Activated CD4-positive, alpha-beta T cell treated with anti-CD3 and anti-CD28 coated beads, Interleukin-2, amount 10 ng/mL, durations not matched to agents 7 days and 5 days (primary cell): ENCODE data around the gene HIVEP3. TPM values are rescaled to one million over a fixed set of nuclear protein-coding genes. Genes with fewer than 3 reads are reported as not detected.

Experiments
- CTCF ChIA-PET: fragments of 350-600 bp; sonication (Branson Sonifier 250); formaldehyde crosslinking; loops from one replicate; lab custom pipeline; 2021; ENCODE audit warnings: antibody characterized with exemption; lab: Charles Lee
- POLR2A ChIA-PET: fragments of 350-600 bp; sonication (Branson Sonifier 250); formaldehyde crosslinking; loops from one replicate; lab custom pipeline; 2021; ENCODE audit warnings: antibody characterized with exemption; lab: Charles Lee
- DNase-seq: peaks from one replicate; pipeline ENCODE4 v3.0.0-alpha.2; 2020
- H3K27ac Mint-ChIP-seq: one replicate; pipeline ENCODE4 v1.8.0; 2021; ENCODE audit warnings: mild to moderate bottlenecking, moderate library complexity, mixed read lengths
- H3K27me3 Mint-ChIP-seq: one replicate; pipeline ENCODE4 v1.8.0; 2021; ENCODE audit warnings: mixed read lengths
- H3K36me3 Mint-ChIP-seq: one replicate; pipeline ENCODE4 v1.8.0; 2021; ENCODE audit warnings: low read depth, mixed read lengths
- H3K4me1 Mint-ChIP-seq: one replicate; pipeline ENCODE4 v1.8.0; 2021; ENCODE audit warnings: mixed read lengths
- H3K4me3 Mint-ChIP-seq: one replicate; pipeline ENCODE4 v1.8.0; 2021; ENCODE audit warnings: mild to moderate bottlenecking, moderate library complexity, mixed read lengths
- H3K9me3 Mint-ChIP-seq: one replicate; pipeline ENCODE4 v1.8.0; 2021; ENCODE audit warnings: mixed read lengths
- total RNA-seq, 2 experiments: library from RNA; stranded (reverse); gene quantifications; one replicate each; pipeline ENCODE4 v1.2.3, GENCODE V29; 2021

Gene HIVEP3
- total RNA-seq, 2 experiments from 2014 or later, result 18.4 to 21.5 TPM

- Mint-ChIP-seq H3K27me3 (no peaks in the 10 kb centered on the region), H3K4me3 (no peak overlapping the region), H3K9me3 (no peaks in the 10 kb centered on the region), H3K4me1 (peaks cover 27% of the 10 kb centered on the region), H3K36me3 (no peaks in the 10 kb centered on the region), H3K27ac (no peak overlapping the region)
- ChIA-PET POLR2A (no interaction called here), CTCF (interaction anchor here (1.2 to 1.8 kb wide), 3 partner anchors 9 to 16 kb away, joined by 3 to 7 read pairs (median 5); no protein-coding TSS in a partner anchor)
- no peak for DNase-seq
Measured at GRCh38 chr1:41875487-41875886, 43.2 kb downstream of the HIVEP3 start.

GRCh38 chr1:41874903-41875411, 43.8 kb downstream of the HIVEP3 start:
- peaks cover 29% of the 10 kb centered on the region for H3K4me1 Mint-ChIP-seq
- no peak overlapping the region for H3K4me3 Mint-ChIP-seq
- CTCF ChIA-PET, result interaction anchor here (0.9 to 1.8 kb wide), 4 partner anchors 10 to 301 kb away, joined by 3 to 7 read pairs (median 4); no protein-coding TSS in a partner anchor
- no peaks in the 10 kb centered on the region for H3K27me3 Mint-ChIP-seq
- POLR2A ChIA-PET, result no interaction called here
- no peak for DNase-seq
- no peaks in the 10 kb centered on the region for H3K36me3 Mint-ChIP-seq
- H3K27ac Mint-ChIP-seq, result peak overlapping the region; percentile 33
- no peaks in the 10 kb centered on the region for H3K9me3 Mint-ChIP-seq

- Mint-ChIP-seq H3K9me3 (no peaks in the 10 kb centered on the region), H3K4me1 (peaks cover 30% of the 10 kb centered on the region), H3K27ac (no peak overlapping the region), H3K27me3 (no peaks in the 10 kb centered on the region), H3K36me3 (no peaks in the 10 kb centered on the region), H3K4me3 (no peak overlapping the region)
- DNase-seq, result no peak
- POLR2A ChIA-PET, result no interaction called here
- CTCF ChIA-PET, result interaction anchor here (0.6 to 1.8 kb wide), 6 partner anchors 9 to 411 kb away, joined by 3 to 7 read pairs (median 4); no protein-coding TSS in a partner anchor
Measured at GRCh38 chr1:41874151-41874719, 44.5 kb downstream of the HIVEP3 start.

GRCh38 chr1:41872074-41872473, 46.6 kb downstream of the HIVEP3 start:
- no peaks in the 10 kb centered on the region for H3K27me3 Mint-ChIP-seq
- peaks cover 45% of the 10 kb centered on the region for H3K4me1 Mint-ChIP-seq
- no peak overlapping the region for H3K27ac Mint-ChIP-seq
- POLR2A ChIA-PET, result no interaction called here
- no peaks in the 10 kb centered on the region for H3K36me3 Mint-ChIP-seq
- CTCF ChIA-PET, result interaction anchor here (1.3 kb wide), 1 partner anchor 16 kb away, joined by 3 read pairs; no protein-coding TSS in a partner anchor
- H3K9me3 Mint-ChIP-seq, result no peaks in the 10 kb centered on the region
- H3K4me3 Mint-ChIP-seq, result no peak overlapping the region
- no peak for DNase-seq

GRCh38 chr1:41870076-41870562, 48.6 kb downstream of the HIVEP3 start:
- Mint-ChIP-seq H3K27ac (no peak overlapping the region), H3K4me1 (peaks cover 38% of the 10 kb centered on the region), H3K36me3 (no peaks in the 10 kb centered on the region), H3K9me3 (no peaks in the 10 kb centered on the region), H3K4me3 (no peak overlapping the region), H3K27me3 (no peaks in the 10 kb centered on the region)
- DNase-seq, result no peak
- POLR2A ChIA-PET, result no interaction called here
- CTCF ChIA-PET, result no interaction called here

GRCh38 chr1:41868241-41868998, 50.3 kb downstream of the HIVEP3 start:
- Mint-ChIP-seq H3K4me1 (peaks cover 28% of the 10 kb centered on the region), H3K4me3 (no peak overlapping the region), H3K36me3 (no peaks in the 10 kb centered on the region), H3K9me3 (no peaks in the 10 kb centered on the region), H3K27ac (peak overlapping the region; percentile 37), H3K27me3 (no peaks in the 10 kb centered on the region)
- CTCF ChIA-PET, result interaction anchor here (0.6 to 1.8 kb wide), 5 partner anchors 8 to 295 kb away, joined by 3 to 6 read pairs (median 6); no protein-coding TSS in a partner anchor
- DNase-seq, result peak; percentile 64
- POLR2A ChIA-PET, result interaction anchor here (0.6 kb wide), 1 partner anchor 98 kb away, joined by 3 read pairs; no protein-coding TSS in a partner anchor

- H3K36me3 Mint-ChIP-seq, result peaks cover 2% of the 10 kb centered on the region
- H3K4me1 Mint-ChIP-seq, result peaks cover 49% of the 10 kb centered on the region
- H3K27me3 Mint-ChIP-seq, result no peaks in the 10 kb centered on the region
- no peak overlapping the region for H3K27ac Mint-ChIP-seq
- ChIA-PET POLR2A (no interaction called here), CTCF (interaction anchor here (1.4 to 1.8 kb wide), 2 partner anchors 33 to 50 kb away, joined by 3 to 5 read pairs; no protein-coding TSS in a partner anchor)
- no peak overlapping the region for H3K4me3 Mint-ChIP-seq
- DNase-seq, result no peak
- no peaks in the 10 kb centered on the region for H3K9me3 Mint-ChIP-seq
Measured at GRCh38 chr1:41866285-41866684, 52.4 kb downstream of the HIVEP3 start.

- DNase-seq, result no peak
- CTCF ChIA-PET, result interaction anchor here (0.9 to 2.4 kb wide), 5 partner anchors 9 to 291 kb away, joined by 3 to 11 read pairs (median 6); no protein-coding TSS in a partner anchor
- no peaks in the 10 kb centered on the region for H3K27me3 Mint-ChIP-seq
- peaks cover 50% of the 10 kb centered on the region for H3K4me1 Mint-ChIP-seq
- H3K27ac Mint-ChIP-seq, result no peak overlapping the region
- no peak overlapping the region for H3K4me3 Mint-ChIP-seq
- POLR2A ChIA-PET, result no interaction called here
- no peaks in the 10 kb centered on the region for H3K9me3 Mint-ChIP-seq
- peaks cover 4% of the 10 kb centered on the region for H3K36me3 Mint-ChIP-seq
Measured at GRCh38 chr1:41864471-41865040, 54.2 kb downstream of the HIVEP3 start.

- no peak overlapping the region for H3K27ac Mint-ChIP-seq
- POLR2A ChIA-PET, result no interaction called here
- CTCF ChIA-PET, result interaction anchor here (1.2 to 2.4 kb wide), 4 partner anchors 10 to 290 kb away, joined by 3 to 11 read pairs (median 6); no protein-coding TSS in a partner anchor
- peaks cover 43% of the 10 kb centered on the region for H3K4me1 Mint-ChIP-seq
- H3K27me3 Mint-ChIP-seq, result no peaks in the 10 kb centered on the region
- H3K9me3 Mint-ChIP-seq, result no peaks in the 10 kb centered on the region
- no peak overlapping the region for H3K4me3 Mint-ChIP-seq
- no peak for DNase-seq
- peaks cover 4% of the 10 kb centered on the region for H3K36me3 Mint-ChIP-seq
Measured at GRCh38 chr1:41863718-41864117, 55.0 kb downstream of the HIVEP3 start.

- CTCF ChIA-PET, result interaction anchor here (1.2 kb wide), 2 partner anchors 11 to 26 kb away, joined by 3 to 4 read pairs; no protein-coding TSS in a partner anchor
- Mint-ChIP-seq H3K27ac (peak overlapping the region; percentile 57), H3K4me3 (no peak overlapping the region), H3K9me3 (no peaks in the 10 kb centered on the region), H3K4me1 (peaks cover 32% of the 10 kb centered on the region), H3K36me3 (peaks cover 6% of the 10 kb centered on the region), H3K27me3 (no peaks in the 10 kb centered on the region)
- POLR2A ChIA-PET, result interaction anchor here (0.6 kb wide), 1 partner anchor 137 kb away, joined by 5 read pairs; no protein-coding TSS in a partner anchor
- peak; percentile 48 for DNase-seq
Measured at GRCh38 chr1:41862384-41863221, 56.1 kb downstream of the HIVEP3 start.

GRCh38 chr1:41861535-41862383, 57.0 kb downstream of the HIVEP3 start:
- no peak for DNase-seq
- peaks cover 6% of the 10 kb centered on the region for H3K36me3 Mint-ChIP-seq

More at GRCh38 chr1:41861535-41862383, 57.0 kb downstream of the HIVEP3 start:
- no peaks in the 10 kb centered on the region for H3K9me3 Mint-ChIP-seq
- peaks cover 33% of the 10 kb centered on the region for H3K4me1 Mint-ChIP-seq
- POLR2A ChIA-PET, result interaction anchor here (0.6 kb wide), 1 partner anchor 138 kb away, joined by 5 read pairs; no protein-coding TSS in a partner anchor
- H3K4me3 Mint-ChIP-seq, result no peak overlapping the region
- CTCF ChIA-PET, result no interaction called here
- no peaks in the 10 kb centered on the region for H3K27me3 Mint-ChIP-seq
- H3K27ac Mint-ChIP-seq, result peak overlapping the region; percentile 57
